ENCODE data around the gene GNA12.

The GNA12 gene

DNA sequence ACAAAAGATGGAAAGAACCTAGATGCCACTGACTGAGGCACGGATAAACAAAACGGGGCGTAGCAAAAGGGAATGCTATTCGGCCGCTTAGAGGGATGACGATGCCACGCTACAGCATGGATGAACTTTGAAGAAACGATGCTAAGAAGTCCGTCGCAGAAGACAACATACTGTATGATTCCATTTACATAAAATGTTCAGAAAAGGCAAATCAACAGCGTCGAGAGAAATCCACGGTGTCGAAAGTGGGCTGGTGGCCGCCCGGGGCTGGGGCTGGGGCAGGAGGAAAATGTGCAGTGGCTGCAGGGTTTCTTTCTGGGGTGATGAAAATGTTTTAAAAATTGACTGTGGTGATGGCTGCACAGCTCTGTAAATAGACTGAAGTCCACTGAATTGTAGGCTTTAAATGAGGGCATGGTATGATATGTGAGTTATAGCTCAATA lies 24.1 kb downstream of the GNA12 start:
- TF ChIP-seq, protein P1, sequence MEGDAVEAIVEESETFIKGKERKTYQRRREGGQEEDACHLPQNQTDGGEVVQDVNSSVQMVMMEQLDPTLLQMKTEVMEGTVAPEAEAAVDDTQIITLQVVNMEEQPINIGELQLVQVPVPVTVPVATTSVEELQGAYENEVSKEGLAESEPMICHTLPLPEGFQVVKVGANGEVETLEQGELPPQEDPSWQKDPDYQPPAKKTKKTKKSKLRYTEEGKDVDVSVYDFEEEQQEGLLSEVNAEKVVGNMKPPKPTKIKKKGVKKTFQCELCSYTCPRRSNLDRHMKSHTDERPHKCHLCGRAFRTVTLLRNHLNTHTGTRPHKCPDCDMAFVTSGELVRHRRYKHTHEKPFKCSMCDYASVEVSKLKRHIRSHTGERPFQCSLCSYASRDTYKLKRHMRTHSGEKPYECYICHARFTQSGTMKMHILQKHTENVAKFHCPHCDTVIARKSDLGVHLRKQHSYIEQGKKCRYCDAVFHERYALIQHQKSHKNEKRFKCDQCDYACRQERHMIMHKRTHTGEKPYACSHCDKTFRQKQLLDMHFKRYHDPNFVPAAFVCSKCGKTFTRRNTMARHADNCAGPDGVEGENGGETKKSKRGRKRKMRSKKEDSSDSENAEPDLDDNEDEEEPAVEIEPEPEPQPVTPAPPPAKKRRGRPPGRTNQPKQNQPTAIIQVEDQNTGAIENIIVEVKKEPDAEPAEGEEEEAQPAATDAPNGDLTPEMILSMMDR (IDR thresholded peaks at IDR 0.05; ENCODE audit: control extremely low read depth, extremely low read depth, low read depth, missing control alignments), result no peak
- ChIA-PET POLR2A (interaction anchor here (0.5 kb wide), 1 partner anchor 266 kb away, joined by 6 read pairs; no protein-coding TSS in a partner anchor), CTCF (interaction anchor here (1.1 to 3.0 kb wide), 5 partner anchors 14 to 150 kb away, joined by 3 to 11 read pairs (median 5); no protein-coding TSS in a partner anchor)
- no peak for DNase-seq (ENCODE audit: extremely low spot score)

- TF ChIP-seq, protein P1 (IDR thresholded peaks at IDR 0.05; ENCODE audit: control extremely low read depth, extremely low read depth, low read depth, missing control alignments), result no peak
- DNase-seq (ENCODE audit: extremely low spot score), result peak; percentile 54
- CTCF ChIA-PET, result interaction anchor here (1.1 to 3.0 kb wide), 5 partner anchors 11 to 149 kb away, joined by 5 to 11 read pairs (median 6); no protein-coding TSS in a partner anchor
- POLR2A ChIA-PET, result interaction anchor here (0.5 kb wide), 1 partner anchor 265 kb away, joined by 6 read pairs; no protein-coding TSS in a partner anchor
These were observed 24.8 kb downstream of the GNA12 start for GRCh38 chr7:2819161-2819953.

DNA sequence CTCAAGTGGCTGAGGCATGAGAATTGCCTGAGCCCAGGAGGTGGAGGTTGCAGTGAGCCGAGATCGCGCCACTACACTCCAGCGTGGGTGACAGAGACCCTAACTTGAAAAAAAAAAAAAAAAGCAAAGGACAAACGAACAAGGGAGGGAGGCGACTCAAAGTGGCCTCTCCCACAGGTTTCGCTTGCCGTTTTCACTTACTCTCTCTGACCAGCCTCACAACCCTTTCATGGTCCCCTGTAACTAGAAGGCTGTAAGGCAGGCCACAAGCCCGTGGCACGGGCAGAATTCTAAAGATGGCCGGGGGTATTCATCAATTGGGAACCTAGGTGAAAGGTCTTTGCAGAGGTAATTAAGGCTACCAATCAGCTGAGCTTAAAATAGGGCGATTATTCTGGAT lies 25.5 kb downstream of the GNA12 start:
- DNase-seq (ENCODE audit: extremely low spot score), result no peak
- ChIA-PET POLR2A (no interaction called here), CTCF (interaction anchor here (1.1 to 3.0 kb wide), 5 partner anchors 11 to 149 kb away, joined by 4 to 11 read pairs (median 6); no protein-coding TSS in a partner anchor)
- TF ChIP-seq, protein P1 (IDR thresholded peaks at IDR 0.05; ENCODE audit: control extremely low read depth, extremely low read depth, low read depth, missing control alignments), result no peak

GRCh38 chr7:2818121-2818520 lies 26.0 kb downstream of the GNA12 start:
- ChIA-PET CTCF (interaction anchor here (1.5 to 2.5 kb wide), 3 partner anchors 10 to 20 kb away, joined by 4 to 6 read pairs (median 6); no protein-coding TSS in a partner anchor), POLR2A (no interaction called here)
- TF ChIP-seq, protein P1 (IDR thresholded peaks at IDR 0.05; ENCODE audit: control extremely low read depth, extremely low read depth, low read depth, missing control alignments), result no peak
- DNase-seq (ENCODE audit: extremely low spot score), result no peak

GRCh38 chr7:2817456-2817855 lies 26.7 kb downstream of the GNA12 start:
- TF ChIP-seq, protein P1 (IDR thresholded peaks at IDR 0.05; ENCODE audit: control extremely low read depth, extremely low read depth, low read depth, missing control alignments), result no peak
- POLR2A ChIA-PET, result no interaction called here
- no peak for DNase-seq (ENCODE audit: extremely low spot score)
- CTCF ChIA-PET, result interaction anchor here (1.5 to 2.5 kb wide), 2 partner anchors 9 to 12 kb away, joined by 4 to 6 read pairs; no protein-coding TSS in a partner anchor

GRCh38 chr7:2815875-2816245 lies 28.2 kb downstream of the GNA12 start:
- CTCF ChIA-PET, result interaction anchor here (0.9 to 1.3 kb wide), 2 partner anchors 23 to 33 kb away, joined by 3 read pairs; no protein-coding TSS in a partner anchor
- no peak for DNase-seq (ENCODE audit: extremely low spot score)
- TF ChIP-seq, protein P1 (IDR thresholded peaks at IDR 0.05; ENCODE audit: control extremely low read depth, extremely low read depth, low read depth, missing control alignments), result no peak
- POLR2A ChIA-PET, result no interaction called here

Data from GM10248 (cell line).